Activated CD4-positive, alpha-beta T cell treated with anti-CD3 and anti-CD28 coated beads for 36 hours (primary cell): ENCODE measurements around the gene ROR2. TPM values are rescaled to one million over a fixed set of nuclear protein-coding genes. Genes with fewer than 3 reads are reported as not detected.
A peak's percentile ranks its signal among the peaks of the same experiment; 100 is the strongest.

Experiments
- ATAC-seq: fragments of 200-7000 bp; cut with Tn5 transposase; one replicate; pipeline ENCODE4 v1.10.0; 2021; ENCODE audit warnings: mild to moderate bottlenecking, moderate library complexity
- CTCF ChIA-PET: fragments of 350-600 bp; sonication (Branson Sonifier 250); formaldehyde crosslinking; loops from one replicate; lab custom pipeline; 2021; ENCODE audit warnings: antibody characterized with exemption; lab: Charles Lee
- POLR2A ChIA-PET: fragments of 350-600 bp; sonication (Branson Sonifier 250); formaldehyde crosslinking; loops from one replicate; lab custom pipeline; 2021; ENCODE audit warnings: antibody characterized with exemption, inconsistent platforms; lab: Charles Lee
- DNase-seq: peaks from one replicate; pipeline ENCODE4 v3.0.0-alpha.2; 2020
- H3K27ac Mint-ChIP-seq: one replicate; pipeline ENCODE4 v1.8.0; 2021; ENCODE audit warnings: mixed read lengths
- H3K27me3 Mint-ChIP-seq: one replicate; pipeline ENCODE4 v1.8.0; 2021; ENCODE audit warnings: mixed read lengths
- H3K36me3 Mint-ChIP-seq: one replicate; pipeline ENCODE4 v1.8.0; 2021; ENCODE audit warnings: low read depth, mixed read lengths
- H3K4me1 Mint-ChIP-seq: one replicate; pipeline ENCODE4 v1.8.0; 2021; ENCODE audit warnings: mixed read lengths
- H3K4me3 Mint-ChIP-seq: one replicate; pipeline ENCODE4 v1.8.0; 2021; ENCODE audit warnings: mild to moderate bottlenecking, moderate library complexity, mixed read lengths
- H3K9me3 Mint-ChIP-seq: one replicate; pipeline ENCODE4 v1.8.0; 2021; ENCODE audit warnings: low read depth, mixed read lengths
- intact Hi-C, 2 experiments: fragments of 100-400 bp; cut with DNase I in 1 of 2; cut with micrococcal nuclease in 1 of 2; formaldehyde crosslinking; loops; one replicate each; pipeline versions ENCODE4 v1.14.2 to v1.15.1; 2022 to 2024; cut with DNase I, micrococcal nuclease
- total RNA-seq, 2 experiments: library from RNA; stranded (reverse); gene quantifications; one replicate each; pipeline ENCODE4 v1.2.3, GENCODE V29; 2021

The ROR2 gene
- total RNA-seq, 2 experiments from 2014 or later: not detected

- H3K4me1 Mint-ChIP-seq: peaks cover 22% of the 10 kb centered on the region
- H3K9me3 Mint-ChIP-seq: no peaks in the 10 kb centered on the region
- peaks cover 20% of the 10 kb centered on the region for H3K27me3 Mint-ChIP-seq
- no peak overlapping the region for H3K27ac Mint-ChIP-seq
- ATAC-seq (no peak), DNase-seq (no peak)
- POLR2A ChIA-PET: no interaction called here
- H3K36me3 Mint-ChIP-seq: no peaks in the 10 kb centered on the region
- intact Hi-C loops: no loop called here
- H3K4me3 Mint-ChIP-seq: no peak overlapping the region
- CTCF ChIA-PET: no interaction called here
Observed at GRCh38 chr9:91844190-91844589, 105.8 kb downstream of the ROR2 start.

DNA sequence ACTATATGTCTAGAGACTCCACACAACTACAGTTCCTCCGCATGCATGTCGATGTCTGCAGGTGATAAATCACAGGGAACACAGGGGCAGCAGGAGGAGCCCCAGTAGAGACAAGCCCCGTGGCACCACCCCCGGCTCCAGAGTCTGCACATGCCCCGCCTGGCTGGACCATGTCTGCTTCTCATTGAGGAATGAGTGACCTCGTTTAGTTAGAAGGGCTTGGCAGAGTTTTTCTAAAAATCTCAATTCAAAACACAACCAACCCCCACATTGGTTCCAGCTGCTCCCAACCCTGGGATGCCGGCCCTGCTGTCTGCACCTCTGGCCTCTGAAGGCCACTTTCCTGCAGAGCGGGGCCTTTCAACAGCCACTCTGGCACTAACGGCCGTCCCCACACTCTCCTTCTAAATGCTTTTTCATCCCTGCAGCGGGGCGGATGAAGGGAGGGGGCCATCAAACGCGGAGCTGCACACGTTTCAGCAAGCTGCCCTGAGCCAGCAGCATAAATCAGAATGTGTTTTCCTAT, 106.3 kb downstream of the ROR2 start:
- H3K27me3 Mint-ChIP-seq: peaks cover 22% of the 10 kb centered on the region
- intact Hi-C loops: no loop called here
- no peaks in the 10 kb centered on the region for H3K36me3 Mint-ChIP-seq
- peaks cover 22% of the 10 kb centered on the region for H3K4me1 Mint-ChIP-seq
- no peaks in the 10 kb centered on the region for H3K9me3 Mint-ChIP-seq
- ChIA-PET CTCF (no interaction called here), POLR2A (no interaction called here)
- H3K27ac Mint-ChIP-seq: no peak overlapping the region
- DNase-seq: no peak
- H3K4me3 Mint-ChIP-seq: no peak overlapping the region
- ATAC-seq: no peak

DNA sequence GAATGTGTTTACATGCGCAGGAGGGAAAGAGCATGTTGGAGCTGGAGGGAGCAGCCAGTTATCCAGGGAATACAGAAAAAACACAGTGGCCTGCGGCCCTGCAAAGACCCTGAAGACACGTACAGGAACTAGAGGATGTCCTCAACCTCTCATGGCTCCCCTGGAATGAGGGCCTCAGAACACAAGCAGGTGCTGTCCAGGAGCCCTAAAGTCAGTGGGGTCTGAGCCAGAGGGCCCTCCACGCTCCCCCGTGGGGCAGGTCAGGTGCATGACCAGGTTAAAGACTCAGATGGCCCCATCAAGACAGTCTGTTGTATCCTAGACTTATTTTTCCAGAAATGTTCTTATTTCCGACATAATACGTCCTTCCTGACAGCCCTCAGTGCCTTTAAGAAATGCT, 106.9 kb downstream of the ROR2 start:
- ATAC-seq (no peak), DNase-seq (no peak)
- Mint-ChIP-seq H3K4me3 (no peak overlapping the region), H3K27me3 (peaks cover 22% of the 10 kb centered on the region), H3K4me1 (peaks cover 21% of the 10 kb centered on the region), H3K27ac (no peak overlapping the region), H3K36me3 (no peaks in the 10 kb centered on the region), H3K9me3 (no peaks in the 10 kb centered on the region)
- POLR2A ChIA-PET: no interaction called here
- intact Hi-C loops: no loop called here
- CTCF ChIA-PET: no interaction called here

- Mint-ChIP-seq H3K27ac (no peak overlapping the region), H3K4me3 (no peak overlapping the region), H3K36me3 (no peaks in the 10 kb centered on the region), H3K27me3 (peaks cover 22% of the 10 kb centered on the region), H3K4me1 (peaks cover 15% of the 10 kb centered on the region), H3K9me3 (no peaks in the 10 kb centered on the region)
- DNase-seq (no peak), ATAC-seq (no peak)
- ChIA-PET POLR2A (no interaction called here), CTCF (no interaction called here)
- intact Hi-C loops: no loop called here
Observed at GRCh38 chr9:91842358-91843049, 107.5 kb downstream of the ROR2 start.

- CTCF ChIA-PET: no interaction called here
- DNase-seq: no peak
Observed at GRCh38 chr9:91841591-91841990, 108.4 kb downstream of the ROR2 start.

DNA sequence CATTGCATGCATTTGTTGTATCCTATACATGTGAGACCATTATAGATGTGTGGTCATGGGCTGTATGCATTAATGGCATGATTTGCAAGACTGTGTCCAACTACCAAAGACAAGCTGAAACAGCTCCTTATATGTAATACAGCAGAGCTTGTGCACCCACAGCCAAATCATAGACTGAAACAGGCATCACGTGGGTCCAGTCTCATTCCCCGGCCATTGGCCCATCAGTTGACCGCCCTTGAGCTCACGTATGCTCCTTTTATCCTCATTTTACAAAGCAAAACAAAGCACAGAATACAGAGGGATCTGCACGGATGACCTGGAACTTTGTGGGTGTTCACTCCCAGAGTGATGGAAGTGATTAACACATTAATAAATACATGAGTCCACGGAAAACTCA, 109.1 kb downstream of the ROR2 start:
- intact Hi-C loops: no loop called here
- H3K36me3 Mint-ChIP-seq: no peaks in the 10 kb centered on the region
- peaks cover 7% of the 10 kb centered on the region for H3K4me1 Mint-ChIP-seq
- peaks cover 19% of the 10 kb centered on the region for H3K27me3 Mint-ChIP-seq
- no peak overlapping the region for H3K27ac Mint-ChIP-seq
- ATAC-seq: no peak
- ChIA-PET POLR2A (no interaction called here), CTCF (no interaction called here)
- H3K9me3 Mint-ChIP-seq: no peaks in the 10 kb centered on the region
- H3K4me3 Mint-ChIP-seq: no peak overlapping the region
- no peak for DNase-seq

More at GRCh38 chr9:91841591-91841990, 108.4 kb downstream of the ROR2 start:
- Mint-ChIP-seq H3K27me3 (peaks cover 19% of the 10 kb centered on the region), H3K4me3 (no peak overlapping the region), H3K27ac (no peak overlapping the region), H3K9me3 (no peaks in the 10 kb centered on the region), H3K36me3 (no peaks in the 10 kb centered on the region), H3K4me1 (peaks cover 7% of the 10 kb centered on the region)
- ATAC-seq: no peak
- POLR2A ChIA-PET: no interaction called here
- intact Hi-C loops: no loop called here

- ChIA-PET POLR2A (no interaction called here), CTCF (no interaction called here)
- H3K4me1 Mint-ChIP-seq: peaks cover 7% of the 10 kb centered on the region
- H3K9me3 Mint-ChIP-seq: no peaks in the 10 kb centered on the region
- H3K4me3 Mint-ChIP-seq: no peak overlapping the region
- intact Hi-C loops: no loop called here
- H3K36me3 Mint-ChIP-seq: no peaks in the 10 kb centered on the region
- peaks cover 19% of the 10 kb centered on the region for H3K27me3 Mint-ChIP-seq
- no peak for DNase-seq
- ATAC-seq: no peak
- no peak overlapping the region for H3K27ac Mint-ChIP-seq
Observed at GRCh38 chr9:91840469-91840868, 109.6 kb downstream of the ROR2 start.

GRCh38 chr9:91839926-91840465, 110.0 kb downstream of the ROR2 start:
- H3K27ac Mint-ChIP-seq: no peak overlapping the region

DNA sequence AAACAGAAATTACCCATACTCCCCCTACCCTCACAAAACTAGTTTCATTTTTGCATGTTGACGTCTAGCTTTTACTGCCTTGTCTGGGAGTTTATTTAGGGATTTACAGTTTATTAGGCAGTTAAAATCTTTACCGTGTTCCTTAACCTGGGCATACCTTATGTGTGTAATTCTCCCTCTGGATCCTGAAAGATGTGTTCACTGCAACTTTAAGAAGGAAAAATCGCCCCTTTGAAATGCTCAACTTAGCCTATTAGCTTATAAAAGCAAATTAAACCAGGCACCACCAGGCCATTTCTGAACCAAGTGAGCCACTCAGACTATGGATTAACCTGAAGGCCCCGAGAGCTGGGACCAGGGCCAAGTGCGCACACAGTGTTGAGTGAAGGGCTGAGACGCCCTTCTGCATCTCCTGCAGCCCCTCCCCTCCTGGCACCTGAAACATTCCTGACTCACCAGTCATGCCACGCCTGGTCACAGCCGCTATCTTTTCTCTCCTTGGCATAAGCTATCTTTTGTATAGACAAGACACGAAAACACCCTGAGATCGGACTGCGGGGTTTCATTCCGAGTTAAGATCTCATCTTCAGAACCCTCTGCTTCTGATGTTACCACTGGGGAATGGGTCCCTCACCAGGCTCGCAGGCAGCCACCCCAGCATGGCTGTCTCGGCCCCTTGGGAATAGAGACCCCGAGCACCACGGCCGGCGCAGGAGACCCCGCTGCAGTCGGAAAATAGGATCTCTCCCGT, 111.9 kb downstream of the ROR2 start:
- ATAC-seq: no peak
- POLR2A ChIA-PET: no interaction called here

More at GRCh38 chr9:91839926-91840465, 110.0 kb downstream of the ROR2 start:
- H3K36me3 Mint-ChIP-seq: no peaks in the 10 kb centered on the region
- peak; percentile 36 for ATAC-seq
- ChIA-PET CTCF (no interaction called here), POLR2A (no interaction called here)
- H3K27me3 Mint-ChIP-seq: peaks cover 19% of the 10 kb centered on the region
- peaks cover 7% of the 10 kb centered on the region for H3K4me1 Mint-ChIP-seq
- H3K4me3 Mint-ChIP-seq: no peak overlapping the region
- DNase-seq: no peak
- intact Hi-C loops: no loop called here
- no peaks in the 10 kb centered on the region for H3K9me3 Mint-ChIP-seq

DNA sequence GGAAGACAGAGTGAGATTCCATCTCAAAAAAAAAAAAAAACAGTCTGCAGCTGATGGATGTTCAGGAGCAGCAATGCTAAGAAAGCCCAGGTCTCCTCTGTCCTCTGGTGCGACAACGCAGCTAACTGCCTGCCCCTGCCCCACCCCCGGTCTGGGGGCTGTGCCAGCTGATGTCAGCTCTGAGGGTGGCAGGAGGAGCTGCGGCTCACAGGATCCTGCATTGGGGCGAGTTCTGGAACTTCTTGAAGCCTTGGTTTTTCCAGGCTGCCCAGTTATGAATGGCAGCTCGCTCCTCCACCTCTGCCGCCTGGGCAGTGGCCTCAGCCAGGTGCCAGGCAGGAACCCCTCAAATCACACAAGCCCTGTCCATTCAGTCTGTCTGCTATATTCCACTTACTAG, 113.5 kb downstream of the ROR2 start:
- Mint-ChIP-seq H3K4me3 (no peak overlapping the region), H3K4me1 (peaks cover 2% of the 10 kb centered on the region), H3K9me3 (no peaks in the 10 kb centered on the region), H3K27me3 (peaks cover 13% of the 10 kb centered on the region), H3K36me3 (no peaks in the 10 kb centered on the region), H3K27ac (no peak overlapping the region)
- ChIA-PET POLR2A (no interaction called here), CTCF (interaction anchor here (0.6 kb wide), 2 partner anchors 210 to 1397 kb away, joined by 3 to 4 read pairs; no protein-coding TSS in a partner anchor)
- intact Hi-C loops: no loop called here
- DNase-seq (no peak), ATAC-seq (no peak)

More for the DNA sequence above, 111.9 kb downstream of the ROR2 start:
- intact Hi-C loops: no loop called here
- H3K36me3 Mint-ChIP-seq: no peaks in the 10 kb centered on the region
- no peak overlapping the region for H3K27ac Mint-ChIP-seq
- peaks cover 2% of the 10 kb centered on the region for H3K4me1 Mint-ChIP-seq
- CTCF ChIA-PET: interaction anchor here (0.6 kb wide), 2 partner anchors 77 to 1193 kb away, joined by 3 to 4 read pairs; no protein-coding TSS in a partner anchor
- no peaks in the 10 kb centered on the region for H3K9me3 Mint-ChIP-seq
- peaks cover 19% of the 10 kb centered on the region for H3K27me3 Mint-ChIP-seq
- no peak overlapping the region for H3K4me3 Mint-ChIP-seq
- DNase-seq: no peak

DNA sequence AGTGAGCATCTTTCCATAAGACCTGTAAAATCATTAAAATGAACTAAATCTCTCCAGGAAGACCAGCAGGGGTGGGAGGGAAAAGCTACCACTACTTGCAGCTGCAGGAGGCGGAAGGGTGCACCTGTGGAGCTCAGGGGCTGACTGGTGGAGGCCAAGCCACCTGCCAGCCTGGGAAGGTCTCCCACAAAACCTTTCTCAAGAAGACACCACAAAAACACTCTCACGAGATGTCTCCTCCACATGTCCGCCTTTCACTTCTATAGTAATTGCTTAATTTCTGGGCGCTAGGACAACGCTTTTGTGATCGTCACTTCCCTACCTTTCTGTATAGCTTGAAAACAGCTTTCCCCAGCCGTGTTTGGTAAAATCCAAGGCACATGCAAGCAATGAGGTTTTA, 114.4 kb downstream of the ROR2 start:
- intact Hi-C loops: no loop called here
- peaks cover 2% of the 10 kb centered on the region for H3K4me1 Mint-ChIP-seq
- no peak for DNase-seq
- no peak overlapping the region for H3K27ac Mint-ChIP-seq
- ChIA-PET CTCF (no interaction called here), POLR2A (no interaction called here)
- no peak for ATAC-seq
- H3K4me3 Mint-ChIP-seq: no peak overlapping the region
- no peaks in the 10 kb centered on the region for H3K36me3 Mint-ChIP-seq
- no peaks in the 10 kb centered on the region for H3K9me3 Mint-ChIP-seq
- peaks cover 12% of the 10 kb centered on the region for H3K27me3 Mint-ChIP-seq
